Hippocampal formation (tissue), 2 donors: ENCODE data around the gene MITF.

ENCODE experiments used
- DNase-seq, 2 donors: peaks; one replicate each; lab custom pipeline; 2025; lab: John Stamatoyannopoulos, UW

The MITF gene

DNA sequence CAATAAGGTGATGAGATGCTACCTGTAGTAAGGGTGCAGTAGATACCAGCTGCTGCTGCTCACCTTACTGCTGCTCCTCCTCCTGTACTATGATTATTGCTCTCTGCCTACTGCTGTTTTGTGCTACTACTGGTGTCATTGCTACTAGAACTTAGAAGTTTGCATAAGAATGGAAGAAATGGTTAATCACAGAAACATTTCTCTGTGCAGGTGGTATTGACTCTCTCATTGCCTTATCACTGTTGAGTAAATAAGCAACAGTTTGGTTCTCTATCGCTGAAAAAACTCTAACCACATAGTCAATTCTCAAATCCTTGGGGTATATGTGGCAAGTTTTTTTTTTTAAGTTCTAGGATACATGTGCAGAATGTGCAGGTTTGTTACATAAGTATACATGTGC is 16.5 kb downstream of the MITF start:
- DNase-seq: no peak

GRCh38 chr3:69761896-69762767 is 22.9 kb downstream of the MITF start:
- DNase-seq: no peak

- DNase-seq: no peak
Observed at GRCh38 chr3:69762768-69763229, 23.5 kb downstream of the MITF start.

GRCh38 chr3:69763458-69763857 is 24.2 kb downstream of the MITF start:
- no peak for DNase-seq

DNA sequence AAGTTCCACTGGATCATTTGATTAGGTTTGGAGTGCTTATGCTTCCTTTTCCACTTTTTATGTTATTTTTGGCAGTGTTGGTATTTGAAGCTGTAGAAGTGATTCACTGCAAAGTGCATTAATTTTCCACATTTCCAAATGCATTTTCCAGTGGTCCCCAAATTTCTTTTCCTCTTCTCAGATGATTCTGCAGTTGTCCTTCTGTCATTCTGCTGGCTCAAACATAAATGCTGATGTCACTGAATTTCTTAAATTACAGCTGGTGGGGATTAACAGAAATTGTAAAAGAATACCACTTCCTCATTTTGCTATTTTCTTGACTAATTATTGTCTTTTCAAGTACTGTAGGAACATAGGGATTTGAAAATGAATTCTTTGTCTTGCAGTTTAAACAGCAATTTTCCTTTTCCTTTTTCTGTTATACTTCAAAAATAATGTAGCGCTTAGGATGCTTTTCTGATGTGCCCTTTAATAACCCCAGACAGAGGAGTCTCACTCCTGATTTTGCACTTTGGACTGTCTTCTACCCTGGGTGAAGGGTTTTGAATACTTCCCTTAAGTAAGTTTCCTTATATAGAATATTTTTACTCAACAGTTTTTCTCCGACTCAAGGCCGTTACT is 25.0 kb downstream of the MITF start:
- DNase-seq: no peak

GRCh38 chr3:69764861-69765260 is 25.6 kb downstream of the MITF start:
- no peak for DNase-seq

DNA sequence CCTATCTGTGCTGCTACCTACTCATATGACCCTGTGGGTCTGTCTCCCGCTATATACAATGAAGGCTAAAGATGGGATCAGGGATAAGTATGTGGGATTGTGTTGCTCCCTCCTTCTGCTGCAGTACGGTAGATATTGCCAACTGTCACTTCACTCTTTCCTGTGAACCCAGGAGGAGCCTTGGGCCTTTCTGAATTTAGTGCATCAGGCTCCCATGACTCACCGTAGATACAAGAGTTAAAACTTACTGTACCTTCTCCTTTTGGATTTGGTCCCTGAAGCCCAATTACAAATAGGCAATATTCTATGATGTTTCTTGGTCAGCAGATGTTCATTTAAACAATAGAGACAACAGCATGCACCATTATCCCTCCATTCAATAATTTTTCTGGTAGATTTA is 27.4 kb downstream of the MITF start:
- DNase-seq: no peak

DNA sequence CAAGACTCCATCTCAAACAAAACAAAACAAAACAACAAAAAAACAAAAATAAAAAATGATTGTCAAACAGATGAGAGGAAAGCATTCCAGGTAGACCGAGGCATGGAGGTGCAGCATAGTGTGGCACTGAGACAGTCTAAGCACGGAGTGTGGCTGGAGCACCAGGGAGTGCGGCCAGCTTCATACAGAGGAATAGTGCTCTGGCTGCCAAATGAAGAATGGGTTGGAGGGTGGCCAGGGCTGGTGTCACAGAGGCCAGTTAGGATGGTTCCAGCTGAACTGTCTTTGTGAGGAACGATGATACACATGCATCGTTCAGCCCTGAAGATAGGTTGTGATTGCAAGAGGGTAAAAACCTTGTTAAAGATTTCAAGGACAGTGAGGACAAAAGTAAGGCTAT is 28.3 kb downstream of the MITF start:
- DNase-seq: peak; percentile 79 to 80

DNA sequence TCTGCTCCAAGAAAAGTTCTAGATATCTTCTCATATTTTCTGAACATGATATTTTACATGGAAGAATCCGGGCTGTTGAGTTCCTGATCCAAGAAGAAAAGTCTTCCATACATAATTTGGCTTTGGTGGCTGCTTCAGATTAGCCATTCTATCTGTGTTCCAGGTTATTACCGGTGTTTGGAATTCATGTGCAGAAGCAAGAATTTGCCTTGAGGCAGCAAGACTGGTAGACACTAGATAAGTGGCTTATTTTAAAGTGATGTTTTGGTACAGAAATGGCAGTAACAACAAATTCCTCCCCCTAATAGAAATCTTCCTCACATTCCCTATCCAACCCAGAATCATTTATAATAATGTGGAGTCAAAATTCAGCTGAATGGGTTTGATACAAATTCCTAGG is 29.2 kb downstream of the MITF start:
- DNase-seq: no peak

GRCh38 chr3:69770219-69770618 is 31.0 kb downstream of the MITF start:
- no peak for DNase-seq

- DNase-seq: no peak
Observed at GRCh38 chr3:69770976-69771634, 31.8 kb downstream of the MITF start.

DNA sequence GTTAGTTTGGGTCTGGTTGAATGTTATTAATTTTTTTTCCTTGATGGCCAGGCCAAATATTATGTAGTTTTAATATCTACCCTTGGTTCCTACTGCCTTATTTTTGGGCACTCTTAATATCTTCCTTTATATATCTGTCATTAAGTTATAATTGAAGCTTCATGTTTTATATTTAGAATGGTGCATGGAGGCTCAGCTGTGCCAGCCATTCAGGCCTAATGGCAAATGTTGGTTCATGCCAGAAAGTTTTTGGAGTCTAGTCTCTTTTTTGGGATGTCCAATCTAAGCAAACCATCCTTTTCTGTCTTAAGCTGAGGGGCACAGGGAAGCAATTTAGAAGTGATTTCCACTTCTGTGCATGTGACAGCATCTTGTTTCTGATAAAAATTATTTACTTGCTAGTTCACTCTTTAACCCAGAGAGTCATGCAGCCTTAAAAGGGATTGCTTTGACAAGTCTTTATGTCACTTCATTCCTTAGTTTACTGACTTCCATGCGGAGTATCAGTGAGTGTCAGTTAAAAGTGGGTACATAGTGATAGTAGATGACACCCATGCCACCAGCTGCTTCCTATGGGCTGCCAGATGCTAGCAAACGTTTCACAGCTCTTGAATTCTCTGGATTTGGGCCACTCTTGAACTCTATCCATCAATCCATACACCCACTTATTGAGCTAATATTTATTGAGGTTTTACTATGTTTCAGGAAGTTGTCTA is 33.0 kb downstream of the MITF start:
- DNase-seq: no peak

- peak in 1 of 2 donors; percentile 33 for DNase-seq
Observed at GRCh38 chr3:69774029-69774428, 34.8 kb downstream of the MITF start.

DNA sequence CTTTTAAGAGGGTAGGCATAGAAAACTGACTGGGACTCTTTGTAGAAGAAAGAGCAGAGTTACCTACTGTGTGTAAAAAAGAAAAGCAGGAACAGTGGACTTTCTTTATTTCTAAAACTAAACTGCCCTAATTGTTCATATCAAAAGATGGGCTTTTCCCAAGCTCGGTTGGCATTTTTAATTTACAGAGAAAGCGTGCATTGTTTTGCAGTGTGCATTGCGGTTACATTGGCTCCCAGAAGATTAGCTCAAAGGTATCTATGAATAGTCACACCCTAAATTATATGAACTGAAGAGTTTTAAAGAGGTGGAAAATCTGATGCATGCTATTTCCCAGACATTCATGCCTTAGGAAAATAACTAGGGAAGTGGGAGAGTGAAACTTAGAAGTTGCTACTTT is 36.5 kb downstream of the MITF start:
- no peak for DNase-seq

- DNase-seq: no peak
Observed at GRCh38 chr3:69776289-69776688, 37.0 kb downstream of the MITF start.

GRCh38 chr3:69776920-69777581 is 37.8 kb downstream of the MITF start:
- no peak for DNase-seq

DNA sequence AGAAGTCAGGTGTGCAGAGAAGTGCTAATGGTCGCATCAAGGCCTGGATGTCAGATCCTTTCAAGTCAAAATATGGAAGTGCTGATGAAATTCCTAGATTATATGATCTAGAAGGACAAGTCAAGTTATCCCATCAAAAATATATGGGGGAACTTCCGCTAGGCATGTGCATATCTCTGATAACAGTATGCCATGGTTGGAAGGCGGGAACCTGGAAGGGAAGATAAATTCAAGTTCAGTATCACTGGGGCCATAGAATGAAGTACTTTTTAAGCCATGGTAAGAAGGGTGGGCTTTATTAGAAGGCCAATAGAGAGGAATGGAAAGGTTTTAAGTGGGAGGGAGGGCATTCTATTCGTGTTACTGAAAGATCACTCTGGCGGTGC is 38.3 kb downstream of the MITF start:
- DNase-seq: no peak

GRCh38 chr3:69781593-69781992 is 42.3 kb downstream of the MITF start:
- DNase-seq: no peak

GRCh38 chr3:69784954-69785514 is 45.8 kb downstream of the MITF start:
- DNase-seq: peak in 1 of 2 donors; percentile 8

- no peak for DNase-seq
Observed at GRCh38 chr3:69785769-69786320, 46.6 kb downstream of the MITF start.

GRCh38 chr3:69786854-69787253 is 47.6 kb downstream of the MITF start:
- DNase-seq: no peak
